NCI-H748 treated with DMSO at 0.1 percent for 48 hours (cell line): ENCODE measurements around the gene CARNS1.

Source experiments
- DNase-seq: peaks from one replicate; lab custom pipeline; 2025; lab: John Stamatoyannopoulos, UW

The CARNS1 gene

GRCh38 chr11:67441098-67441563 lies 25.7 kb downstream of the CARNS1 start:
- DNase-seq = no peak

- DNase-seq = no peak
Measured at GRCh38 chr11:67441731-67442351, 26.4 kb downstream of the CARNS1 start.

GRCh38 chr11:67442504-67443404 lies 27.3 kb downstream of the CARNS1 start:
- DNase-seq = no peak

GRCh38 chr11:67445515-67445914 lies 30.0 kb downstream of the CARNS1 start:
- no peak for DNase-seq

GRCh38 chr11:67448220-67448609 lies 32.7 kb downstream of the CARNS1 start:
- no peak for DNase-seq

- DNase-seq = no peak
Measured at GRCh38 chr11:67449116-67449844, 33.8 kb downstream of the CARNS1 start.

- no peak for DNase-seq
Measured at GRCh38 chr11:67450796-67451657, 35.5 kb downstream of the CARNS1 start.

- DNase-seq = no peak
Measured at GRCh38 chr11:67451658-67451976, 36.1 kb downstream of the CARNS1 start.

- DNase-seq = no peak
Measured at GRCh38 chr11:67452141-67452952, 36.9 kb downstream of the CARNS1 start, which contains the start of gene GPR152. Gene GPR152, minus strand, starts transcription at chr11:67452729. Its CDS starts 5 bp downstream, at chr11:67452724.

- DNase-seq = no peak
Measured at GRCh38 chr11:67453816-67454732, 38.6 kb downstream of the CARNS1 start.

GRCh38 chr11:67455054-67455453 lies 39.6 kb downstream of the CARNS1 start, which contains the start of gene CABP4:
Gene CABP4, plus strand, starts transcription at chr11:67455354. Its CDS starts 70 bp downstream, at chr11:67455424.
- no peak for DNase-seq

- no peak for DNase-seq
Measured at GRCh38 chr11:67456068-67456705, 40.7 kb downstream of the CARNS1 start.

GRCh38 chr11:67457453-67457852 lies 42.0 kb downstream of the CARNS1 start:
- no peak for DNase-seq

- DNase-seq = no peak
Measured at GRCh38 chr11:67458266-67458665, 42.8 kb downstream of the CARNS1 start.

GRCh38 chr11:67463186-67463585 lies 47.7 kb downstream of the CARNS1 start:
- no peak for DNase-seq

- DNase-seq = no peak
Measured at GRCh38 chr11:67463680-67464410, 48.4 kb downstream of the CARNS1 start.

GRCh38 chr11:67464411-67465188 lies 49.1 kb downstream of the CARNS1 start:
- DNase-seq = peak; percentile 80

- DNase-seq = no peak
Measured at GRCh38 chr11:67465189-67465510, 49.7 kb downstream of the CARNS1 start.
